A549 (cell line): Measurements from ENCODE around the gene CASP8.

ENCODE experiments used
- CEBPB ChIP-seq, 2 experiments: fragments of >200 bp in 1 of 2; sonication (Bioruptor Twin) in 1 of 2; formaldehyde crosslinking in 1 of 2; IDR thresholded peaks; 2 replicates each; pipeline ENCODE4 v1.6.1; 2012 to 2016
- CTCF ChIP-seq: fragments of >200 bp; sonication (Bioruptor Twin); formaldehyde crosslinking; IDR thresholded peaks from 3 replicates; pipeline ENCODE4 v1.5.1; 2016
- JUNB ChIP-seq: fragments of >200 bp; sonication (Bioruptor Twin); formaldehyde crosslinking; IDR thresholded peaks from 2 replicates; pipeline ENCODE4 v1.6.1; 2016
- MAX ChIP-seq: IDR thresholded peaks from 2 replicates; pipeline ENCODE4 v1.6.1; 2012
- POLR2A ChIP-seq: IDR thresholded peaks from 2 replicates; pipeline ENCODE4 v1.6.1; 2012; ENCODE audit warnings: mild to moderate bottlenecking, low read length
- RAD21 ChIP-seq, 2 experiments: fragments of >200 bp in 1 of 2; sonication (Bioruptor Twin) in 1 of 2; formaldehyde crosslinking in 1 of 2; IDR thresholded peaks in 1 of 2; conservative IDR thresholded peaks in 1 of 2; 2 replicates in 1 of 2; 3 replicates in 1 of 2; pipeline ENCODE4 v1.6.1; 2012 to 2018; ENCODE audit warnings: inconsistent platforms in 1 of 2
- TF ChIP-seq, protein P1 (sequence below): fragments of 200-600 bp; sonication (generic); IDR thresholded peaks from 2 replicates; pipeline ENCODE4 v1.6.1; 2016; ENCODE audit warnings: antibody characterized with exemption, mild to moderate bottlenecking, moderate library complexity
- TF ChIP-seq, protein P2 (sequence below): fragments of 250-450 bp; sonication (Bioruptor Pico); IDR thresholded peaks from 2 replicates; pipeline ENCODE4 v1.5.0; 2021; ENCODE audit warnings: mild to moderate bottlenecking, moderate library complexity, borderline replicate concordance

DNA sequence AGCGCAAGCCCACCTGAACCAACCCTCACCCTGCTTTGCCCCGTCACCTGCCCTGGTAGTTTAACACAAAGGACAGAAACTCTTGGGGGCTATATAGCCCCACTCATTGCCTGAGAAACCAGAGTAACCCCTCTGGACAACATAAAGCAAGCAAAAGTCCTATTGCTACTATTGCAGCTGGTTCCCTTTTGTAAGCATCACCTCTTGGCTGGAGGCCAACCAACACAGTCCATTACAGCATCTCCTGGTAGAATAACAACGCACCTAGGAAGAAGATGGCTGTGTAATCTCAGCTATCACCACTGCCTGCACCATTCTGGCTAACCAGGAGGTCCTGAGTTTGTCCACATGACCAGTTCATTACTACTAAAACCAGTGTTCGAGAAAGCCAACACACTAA is 60.4 kb downstream of the CASP8 start:
- TF ChIP-seq CTCF = no peak
- TF ChIP-seq, protein P1, sequence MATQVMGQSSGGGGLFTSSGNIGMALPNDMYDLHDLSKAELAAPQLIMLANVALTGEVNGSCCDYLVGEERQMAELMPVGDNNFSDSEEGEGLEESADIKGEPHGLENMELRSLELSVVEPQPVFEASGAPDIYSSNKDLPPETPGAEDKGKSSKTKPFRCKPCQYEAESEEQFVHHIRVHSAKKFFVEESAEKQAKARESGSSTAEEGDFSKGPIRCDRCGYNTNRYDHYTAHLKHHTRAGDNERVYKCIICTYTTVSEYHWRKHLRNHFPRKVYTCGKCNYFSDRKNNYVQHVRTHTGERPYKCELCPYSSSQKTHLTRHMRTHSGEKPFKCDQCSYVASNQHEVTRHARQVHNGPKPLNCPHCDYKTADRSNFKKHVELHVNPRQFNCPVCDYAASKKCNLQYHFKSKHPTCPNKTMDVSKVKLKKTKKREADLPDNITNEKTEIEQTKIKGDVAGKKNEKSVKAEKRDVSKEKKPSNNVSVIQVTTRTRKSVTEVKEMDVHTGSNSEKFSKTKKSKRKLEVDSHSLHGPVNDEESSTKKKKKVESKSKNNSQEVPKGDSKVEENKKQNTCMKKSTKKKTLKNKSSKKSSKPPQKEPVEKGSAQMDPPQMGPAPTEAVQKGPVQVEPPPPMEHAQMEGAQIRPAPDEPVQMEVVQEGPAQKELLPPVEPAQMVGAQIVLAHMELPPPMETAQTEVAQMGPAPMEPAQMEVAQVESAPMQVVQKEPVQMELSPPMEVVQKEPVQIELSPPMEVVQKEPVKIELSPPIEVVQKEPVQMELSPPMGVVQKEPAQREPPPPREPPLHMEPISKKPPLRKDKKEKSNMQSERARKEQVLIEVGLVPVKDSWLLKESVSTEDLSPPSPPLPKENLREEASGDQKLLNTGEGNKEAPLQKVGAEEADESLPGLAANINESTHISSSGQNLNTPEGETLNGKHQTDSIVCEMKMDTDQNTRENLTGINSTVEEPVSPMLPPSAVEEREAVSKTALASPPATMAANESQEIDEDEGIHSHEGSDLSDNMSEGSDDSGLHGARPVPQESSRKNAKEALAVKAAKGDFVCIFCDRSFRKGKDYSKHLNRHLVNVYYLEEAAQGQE = no peak
- TF ChIP-seq CEBPB (IDR thresholded peaks at IDR 0.05) = no peak
- TF ChIP-seq, protein P2, sequence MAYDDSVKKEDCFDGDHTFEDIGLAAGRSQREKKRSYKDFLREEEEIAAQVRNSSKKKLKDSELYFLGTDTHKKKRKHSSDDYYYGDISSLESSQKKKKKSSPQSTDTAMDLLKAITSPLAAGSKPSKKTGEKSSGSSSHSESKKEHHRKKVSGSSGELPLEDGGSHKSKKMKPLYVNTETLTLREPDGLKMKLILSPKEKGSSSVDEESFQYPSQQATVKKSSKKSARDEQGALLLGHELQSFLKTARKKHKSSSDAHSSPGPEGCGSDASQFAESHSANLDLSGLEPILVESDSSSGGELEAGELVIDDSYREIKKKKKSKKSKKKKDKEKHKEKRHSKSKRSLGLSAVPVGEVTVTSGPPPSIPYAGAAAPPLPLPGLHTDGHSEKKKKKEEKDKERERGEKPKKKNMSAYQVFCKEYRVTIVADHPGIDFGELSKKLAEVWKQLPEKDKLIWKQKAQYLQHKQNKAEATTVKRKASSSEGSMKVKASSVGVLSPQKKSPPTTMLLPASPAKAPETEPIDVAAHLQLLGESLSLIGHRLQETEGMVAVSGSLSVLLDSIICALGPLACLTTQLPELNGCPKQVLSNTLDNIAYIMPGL = no peak
- TF ChIP-seq POLR2A = no peak
- TF ChIP-seq MAX = no peak
- no peak for TF ChIP-seq JUNB
- no peak for TF ChIP-seq RAD21 (conservative IDR thresholded peaks at IDR 0.05 in 1 of 2, IDR thresholded peaks at IDR 0.05 in 1 of 2)
